GM19324 (cell line): Measurements from ENCODE around the gene ABCC8.

Source experiments
- ATAC-seq: cut with Tn5 transposase; IDR thresholded peaks from one replicate; pipeline ENCODE4 v1.9.1; 2021; ENCODE audit warnings: mild to moderate bottlenecking, moderate library complexity; ENCODE audit not compliant: unreplicated experiment, low FRiP score

ABCC8 gene

GRCh38 chr11:17408026-17408425, 68.6 kb downstream of the ABCC8 start:
- ATAC-seq = no peak

GRCh38 chr11:17407575-17407974, 69.1 kb downstream of the ABCC8 start:
- no peak for ATAC-seq

GRCh38 chr11:17406818-17407149, 69.9 kb downstream of the ABCC8 start:
- no peak for ATAC-seq

- ATAC-seq = no peak
Observed at GRCh38 chr11:17406082-17406817, 70.4 kb downstream of the ABCC8 start.

GRCh38 chr11:17405232-17406005, 71.2 kb downstream of the ABCC8 start:
- ATAC-seq = no peak

GRCh38 chr11:17403980-17404759, 72.5 kb downstream of the ABCC8 start:
- ATAC-seq = no peak

- ATAC-seq = no peak
Observed at GRCh38 chr11:17402486-17402885, 74.2 kb downstream of the ABCC8 start.

GRCh38 chr11:17401841-17402240, 74.8 kb downstream of the ABCC8 start:
- ATAC-seq = no peak

GRCh38 chr11:17401316-17401715, 75.3 kb downstream of the ABCC8 start:
- no peak for ATAC-seq

GRCh38 chr11:17400048-17400775, 76.4 kb downstream of the ABCC8 start:
- no peak for ATAC-seq

GRCh38 chr11:17399236-17399635, 77.4 kb downstream of the ABCC8 start:
- no peak for ATAC-seq

- no peak for ATAC-seq
Observed at GRCh38 chr11:17397311-17398002, 79.2 kb downstream of the ABCC8 start.

- ATAC-seq = no peak
Observed at GRCh38 chr11:17396598-17397310, 79.9 kb downstream of the ABCC8 start.

- ATAC-seq = no peak
Observed at GRCh38 chr11:17395978-17396377, 80.7 kb downstream of the ABCC8 start.

- no peak for ATAC-seq
Observed at GRCh38 chr11:17395554-17395961, 81.1 kb downstream of the ABCC8 start.

- ATAC-seq = no peak
Observed at GRCh38 chr11:17394743-17395390, 81.8 kb downstream of the ABCC8 start.

GRCh38 chr11:17393472-17393871, 83.2 kb downstream of the ABCC8 start:
- ATAC-seq = no peak

- ATAC-seq = no peak
Observed at GRCh38 chr11:17392872-17393271, 83.8 kb downstream of the ABCC8 start.
